ENCODE data around the gene NAGA.

The NAGA gene

DNA sequence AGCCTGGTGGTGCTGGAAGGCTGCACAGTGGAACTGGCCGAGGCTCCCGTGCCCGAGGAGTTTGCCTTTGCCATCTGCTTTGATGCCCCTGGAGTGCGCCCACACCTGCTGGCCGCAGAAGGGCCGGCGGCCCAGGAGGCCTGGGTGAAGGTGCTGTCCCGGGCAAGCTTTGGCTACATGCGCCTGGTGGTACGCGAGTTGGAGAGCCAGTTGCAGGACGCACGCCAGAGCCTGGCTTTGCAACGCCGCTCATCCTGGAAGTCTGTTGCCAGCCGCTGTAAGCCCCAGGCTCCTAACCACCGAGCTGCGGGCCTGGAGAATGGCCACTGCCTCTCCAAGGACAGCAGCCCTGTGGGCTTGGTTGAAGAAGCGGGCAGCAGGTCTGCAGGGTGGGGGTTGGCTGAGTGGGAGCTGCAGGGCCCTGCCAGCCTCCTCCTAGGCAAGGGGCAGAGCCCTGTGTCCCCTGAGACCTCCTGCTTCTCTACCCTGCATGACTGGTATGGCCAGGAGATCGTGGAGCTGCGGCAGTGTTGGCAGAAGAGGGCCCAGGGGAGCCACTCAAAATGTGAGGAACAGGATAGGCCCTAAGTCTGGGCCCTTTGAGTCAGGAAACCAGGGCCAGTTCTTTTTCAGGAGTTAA lies 7.0 kb upstream of the NAGA start:
- TF ChIP-seq EGR1 (IDR thresholded peaks at IDR 0.05), result no peak
- TF ChIP-seq ZBTB7A (IDR thresholded peaks at IDR 0.05; ENCODE audit: low read depth), result no peak
- TF ChIP-seq, protein P1, sequence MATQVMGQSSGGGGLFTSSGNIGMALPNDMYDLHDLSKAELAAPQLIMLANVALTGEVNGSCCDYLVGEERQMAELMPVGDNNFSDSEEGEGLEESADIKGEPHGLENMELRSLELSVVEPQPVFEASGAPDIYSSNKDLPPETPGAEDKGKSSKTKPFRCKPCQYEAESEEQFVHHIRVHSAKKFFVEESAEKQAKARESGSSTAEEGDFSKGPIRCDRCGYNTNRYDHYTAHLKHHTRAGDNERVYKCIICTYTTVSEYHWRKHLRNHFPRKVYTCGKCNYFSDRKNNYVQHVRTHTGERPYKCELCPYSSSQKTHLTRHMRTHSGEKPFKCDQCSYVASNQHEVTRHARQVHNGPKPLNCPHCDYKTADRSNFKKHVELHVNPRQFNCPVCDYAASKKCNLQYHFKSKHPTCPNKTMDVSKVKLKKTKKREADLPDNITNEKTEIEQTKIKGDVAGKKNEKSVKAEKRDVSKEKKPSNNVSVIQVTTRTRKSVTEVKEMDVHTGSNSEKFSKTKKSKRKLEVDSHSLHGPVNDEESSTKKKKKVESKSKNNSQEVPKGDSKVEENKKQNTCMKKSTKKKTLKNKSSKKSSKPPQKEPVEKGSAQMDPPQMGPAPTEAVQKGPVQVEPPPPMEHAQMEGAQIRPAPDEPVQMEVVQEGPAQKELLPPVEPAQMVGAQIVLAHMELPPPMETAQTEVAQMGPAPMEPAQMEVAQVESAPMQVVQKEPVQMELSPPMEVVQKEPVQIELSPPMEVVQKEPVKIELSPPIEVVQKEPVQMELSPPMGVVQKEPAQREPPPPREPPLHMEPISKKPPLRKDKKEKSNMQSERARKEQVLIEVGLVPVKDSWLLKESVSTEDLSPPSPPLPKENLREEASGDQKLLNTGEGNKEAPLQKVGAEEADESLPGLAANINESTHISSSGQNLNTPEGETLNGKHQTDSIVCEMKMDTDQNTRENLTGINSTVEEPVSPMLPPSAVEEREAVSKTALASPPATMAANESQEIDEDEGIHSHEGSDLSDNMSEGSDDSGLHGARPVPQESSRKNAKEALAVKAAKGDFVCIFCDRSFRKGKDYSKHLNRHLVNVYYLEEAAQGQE (IDR thresholded peaks at IDR 0.05; ENCODE audit: low read depth), result no peak
- no peak for TF ChIP-seq FOXM1 (IDR thresholded peaks at IDR 0.05; ENCODE audit: borderline replicate concordance, low read depth)

DNA sequence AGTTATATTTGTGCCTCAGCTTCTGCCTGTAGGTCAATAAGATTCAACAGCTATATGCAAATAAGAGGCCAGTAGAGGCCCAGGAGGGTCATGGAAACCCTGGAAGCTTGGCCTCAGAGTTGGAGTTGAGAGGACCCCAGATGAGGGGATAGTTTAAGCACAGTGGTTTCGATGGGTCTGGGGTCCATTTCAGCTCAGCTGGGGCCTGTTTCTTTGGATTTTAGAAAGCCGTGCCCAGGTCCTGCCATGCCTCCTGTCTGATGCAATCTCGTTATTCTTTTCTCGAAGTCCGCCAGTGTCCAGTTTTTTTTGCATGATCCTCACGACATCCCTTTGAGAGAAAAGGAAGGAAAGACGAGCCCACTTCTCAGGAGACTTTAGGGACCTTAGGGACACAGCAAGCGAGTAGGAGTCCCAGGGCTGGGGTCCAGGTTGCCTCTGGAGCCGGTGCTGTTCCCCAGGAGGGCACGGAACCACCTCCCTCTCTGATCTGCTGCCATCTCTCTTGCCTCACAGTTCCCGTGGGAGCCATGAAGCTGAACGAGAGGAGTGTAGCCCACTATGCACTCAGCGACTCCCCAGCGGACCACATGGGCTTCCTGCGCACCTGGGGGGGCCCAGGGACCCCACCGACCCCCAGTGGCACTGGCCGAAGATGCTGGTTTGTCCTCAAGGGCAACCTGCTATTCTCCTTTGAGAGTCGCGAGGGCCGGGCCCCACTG lies 6.3 kb upstream of the NAGA start:
- TF ChIP-seq CREB1 (IDR thresholded peaks at IDR 0.05; ENCODE audit: low read depth), result no peak
- TF ChIP-seq NFIC (IDR thresholded peaks at IDR 0.05), result no peak
- no peak for TF ChIP-seq TEAD4 (IDR thresholded peaks at IDR 0.05)
- no peak for TF ChIP-seq TCF12 (IDR thresholded peaks at IDR 0.05; ENCODE audit: low read depth)
- no peak for TF ChIP-seq CEBPB (IDR thresholded peaks at IDR 0.05)
- TF ChIP-seq, protein P2, sequence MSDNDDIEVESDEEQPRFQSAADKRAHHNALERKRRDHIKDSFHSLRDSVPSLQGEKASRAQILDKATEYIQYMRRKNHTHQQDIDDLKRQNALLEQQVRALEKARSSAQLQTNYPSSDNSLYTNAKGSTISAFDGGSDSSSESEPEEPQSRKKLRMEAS (IDR thresholded peaks at IDR 0.05), result no peak
- no peak for TF ChIP-seq RAD21 (IDR thresholded peaks at IDR 0.05; ENCODE audit: low read depth)
- no peak for TF ChIP-seq TAF1 (IDR thresholded peaks at IDR 0.05; ENCODE audit: low read depth)
- TF ChIP-seq, protein P1 (IDR thresholded peaks at IDR 0.05; ENCODE audit: low read depth), result no peak
- no peak for TF ChIP-seq ZBTB7A (IDR thresholded peaks at IDR 0.05; ENCODE audit: low read depth)
- TF ChIP-seq YY1 (IDR thresholded peaks at IDR 0.05; ENCODE audit: low read depth), result no peak

DNA sequence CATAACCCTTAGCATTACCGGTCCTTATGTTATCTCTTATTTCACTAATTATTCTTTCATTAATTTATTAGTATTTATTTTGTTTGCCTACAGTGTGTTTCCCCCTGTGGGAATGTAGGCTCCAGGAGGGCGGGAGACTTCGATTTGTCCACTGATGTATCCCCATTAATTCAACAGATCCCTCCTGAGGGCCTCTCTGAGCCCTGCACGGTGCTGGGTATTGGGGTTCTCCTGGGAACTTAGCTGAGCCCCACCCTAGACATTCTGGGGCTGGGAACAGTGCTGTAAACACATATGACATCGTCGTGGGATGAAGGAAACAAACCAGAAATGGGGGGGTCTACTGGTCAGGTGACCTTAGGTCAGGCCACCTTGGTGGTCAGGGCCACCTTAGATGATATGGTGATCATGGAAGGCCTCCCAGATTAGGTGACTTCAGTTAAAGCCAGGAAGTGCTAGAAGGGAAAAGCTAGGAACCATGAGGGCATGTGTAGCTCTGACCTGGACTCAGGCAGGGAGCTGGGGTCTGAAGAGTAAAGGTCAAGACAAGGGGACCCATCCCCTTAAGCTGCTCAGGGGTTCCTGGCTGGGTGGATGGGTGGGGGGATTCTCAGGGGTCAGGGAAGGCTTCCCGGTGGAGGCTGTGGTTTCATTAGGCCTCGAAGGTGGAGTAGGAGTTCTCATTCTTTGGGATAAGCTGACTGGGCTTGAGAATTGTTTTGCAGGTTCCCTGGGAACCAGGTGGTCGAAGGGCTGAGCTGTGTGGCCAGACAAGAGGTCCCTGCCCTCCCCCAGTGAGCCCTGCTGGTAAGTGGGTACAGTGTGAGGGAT lies 4.4 kb upstream of the NAGA start:
- TF ChIP-seq TAF1 (IDR thresholded peaks at IDR 0.05; ENCODE audit: low read depth), result no peak
- no peak for TF ChIP-seq YY1 (IDR thresholded peaks at IDR 0.05; ENCODE audit: low read depth)
- no peak for TF ChIP-seq ZBTB7A (IDR thresholded peaks at IDR 0.05; ENCODE audit: low read depth)
- TF ChIP-seq, protein P2 (IDR thresholded peaks at IDR 0.05), result no peak
- TF ChIP-seq TEAD4 (IDR thresholded peaks at IDR 0.05), result no peak
- TF ChIP-seq EGR1 (IDR thresholded peaks at IDR 0.05), result no peak
- TF ChIP-seq CEBPB (IDR thresholded peaks at IDR 0.05), result no peak
- TF ChIP-seq TCF12 (IDR thresholded peaks at IDR 0.05; ENCODE audit: low read depth), result no peak
- TF ChIP-seq NFIC (IDR thresholded peaks at IDR 0.05), result no peak
- TF ChIP-seq, protein P3, sequence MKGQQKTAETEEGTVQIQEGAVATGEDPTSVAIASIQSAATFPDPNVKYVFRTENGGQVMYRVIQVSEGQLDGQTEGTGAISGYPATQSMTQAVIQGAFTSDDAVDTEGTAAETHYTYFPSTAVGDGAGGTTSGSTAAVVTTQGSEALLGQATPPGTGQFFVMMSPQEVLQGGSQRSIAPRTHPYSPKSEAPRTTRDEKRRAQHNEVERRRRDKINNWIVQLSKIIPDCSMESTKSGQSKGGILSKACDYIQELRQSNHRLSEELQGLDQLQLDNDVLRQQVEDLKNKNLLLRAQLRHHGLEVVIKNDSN (IDR thresholded peaks at IDR 0.05), result no peak
- no peak for TF ChIP-seq RAD21 (IDR thresholded peaks at IDR 0.05; ENCODE audit: low read depth)
- TF ChIP-seq CREB1 (IDR thresholded peaks at IDR 0.05; ENCODE audit: low read depth), result no peak
- TF ChIP-seq, protein P1 (IDR thresholded peaks at IDR 0.05; ENCODE audit: low read depth), result no peak
- no peak for TF ChIP-seq EP300 (IDR thresholded peaks at IDR 0.05; ENCODE audit: borderline replicate concordance)

DNA sequence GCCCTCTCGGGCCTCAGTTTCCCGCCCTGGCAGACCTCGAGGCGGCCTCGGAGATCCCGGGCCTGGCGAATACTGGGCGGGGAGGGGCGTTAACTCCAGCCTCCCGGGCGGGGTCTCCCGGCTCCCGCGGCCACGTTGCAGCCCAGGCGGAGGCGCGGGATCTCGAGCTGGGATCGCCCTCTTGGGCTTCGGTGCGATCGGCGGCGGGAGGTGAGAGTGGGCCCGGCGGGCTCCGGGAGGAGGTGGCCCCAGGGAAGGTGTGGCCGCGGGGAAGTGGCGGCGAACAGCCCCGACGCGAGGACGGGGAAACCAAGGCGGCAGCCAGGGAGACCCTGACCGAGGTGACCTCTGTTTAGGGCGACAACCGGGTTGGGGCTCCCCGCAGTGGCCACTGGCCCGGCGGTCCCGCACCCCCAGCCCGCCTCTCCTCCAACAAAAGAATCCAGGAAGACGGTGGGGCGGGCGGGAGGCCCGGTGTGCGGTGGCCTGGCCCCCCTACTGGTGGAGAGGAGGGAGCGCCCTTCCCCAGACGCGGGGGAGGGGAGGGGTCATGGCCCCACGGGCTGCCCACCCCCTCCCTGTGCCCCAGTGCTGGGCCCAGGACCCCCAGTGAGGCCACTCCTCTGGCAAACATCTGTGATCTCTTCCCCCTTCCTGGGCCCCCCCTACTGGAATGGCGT lies 3.7 kb upstream of the NAGA start, which contains the start of gene PHETA2:
Gene PHETA2, plus strand, starts transcription at position 117 of the 680 bp plus-strand sequence. CDS start 3,046 bp downstream, outside the sequence.
- TF ChIP-seq, protein P2 (IDR thresholded peaks at IDR 0.05), result no peak
- TF ChIP-seq YY1 (IDR thresholded peaks at IDR 0.05; ENCODE audit: low read depth) (no peak), CREB1 (IDR thresholded peaks at IDR 0.05; ENCODE audit: low read depth) (no peak), CEBPB (IDR thresholded peaks at IDR 0.05) (no peak), TAF1 (IDR thresholded peaks at IDR 0.05; ENCODE audit: low read depth) (no peak), RAD21 (IDR thresholded peaks at IDR 0.05; ENCODE audit: low read depth) (no peak), EP300 (IDR thresholded peaks at IDR 0.05; ENCODE audit: borderline replicate concordance) (no peak), TEAD4 (IDR thresholded peaks at IDR 0.05) (no peak), ZBTB7A (IDR thresholded peaks at IDR 0.05; ENCODE audit: low read depth) (no peak), NFIC (IDR thresholded peaks at IDR 0.05) (no peak), FOXM1 (IDR thresholded peaks at IDR 0.05; ENCODE audit: borderline replicate concordance, low read depth) (no peak)
- TF ChIP-seq, protein P1 (IDR thresholded peaks at IDR 0.05; ENCODE audit: low read depth), result no peak

Measured in Ishikawa (cell line).